GM12891 (cell line): ENCODE results near the gene RHOBTB3.

ENCODE experiments used
- POLR2A ChIP-seq: IDR thresholded peaks from 2 replicates; pipeline ENCODE4 v1.6.1; 2011; ENCODE audit warnings: low read depth, low read length, control low read depth
- POLR2AphosphoS5 ChIP-seq: IDR thresholded peaks from 2 replicates; pipeline ENCODE4 v1.6.1; 2011; ENCODE audit warnings: low read depth, low read length, control low read depth
- SPI1 ChIP-seq: IDR thresholded peaks from 2 replicates; pipeline ENCODE4 v1.6.1; 2011; ENCODE audit warnings: low read depth, low read length, control low read depth

GRCh38 chr5:95746722-95747679, 15.9 kb downstream of the RHOBTB3 start:
- TF ChIP-seq POLR2A (no peak), SPI1 (no peak), POLR2AphosphoS5 (no peak)
